Caco-2 (cell line): ENCODE data around the gene HMGA1. TPM values are rescaled to one million over a fixed set of nuclear protein-coding genes. Genes with fewer than 3 reads are reported as not detected.

ENCODE experiments used
- BruUV-seq: library from RNA; stranded (reverse); fragments of 400-500 nt; replicated peaks from 2 replicates; lab custom pipeline; 2021; lab: Mats Ljungman, UMichigan
- CTCF ChIA-PET: fragments of 300-600 bp; sonication (Branson Sonifier 250); formaldehyde crosslinking; loops from one replicate; lab custom pipeline; 2022; ENCODE audit warnings: antibody characterized with exemption; lab: Charles Lee
- POLR2A ChIA-PET: fragments of 300-600 bp; sonication (Branson Sonifier 250); formaldehyde crosslinking; loops from one replicate; lab custom pipeline; 2022; ENCODE audit warnings: antibody characterized with exemption; lab: Charles Lee
- DNase-seq, 2 experiments: peaks; one replicate each; pipeline versions ENCODE4 v3.0.0 to v3.0.0-alpha.2; 2020 to 2022
- H3K27me3 ChIP-seq: replicated peaks from 2 replicates; pipeline ENCODE4 v1.6.0; 2011; ENCODE audit warnings: low read length; ENCODE audit not compliant: control insufficient read depth, insufficient read depth
- H3K36me3 ChIP-seq: 2 replicates; pipeline ENCODE4 v1.5.1; 2011; ENCODE audit warnings: low read length; ENCODE audit not compliant: control insufficient read depth, insufficient read depth
- H3K4me1 ChIP-seq: fragments of 250-450 bp; sonication (Bioruptor Pico); 2 replicates; pipeline ENCODE4 v1.5.1; 2020; ENCODE audit warnings: mild to moderate bottlenecking
- H3K4me3 ChIP-seq: 2 replicates; pipeline ENCODE4 v1.5.1; 2011; ENCODE audit warnings: low read depth, mild to moderate bottlenecking, control low read depth, low read length
- H3K9me3 ChIP-seq: fragments of 250-450 bp; sonication (Bioruptor Pico); 2 replicates; pipeline ENCODE4 v1.5.1; 2020; ENCODE audit warnings: mild to moderate bottlenecking, moderate library complexity
- H3K27ac Mint-ChIP-seq: one replicate; pipeline ENCODE4 v1.8.0; 2022; ENCODE audit warnings: mixed read lengths; ENCODE audit not compliant: unreplicated experiment
- H3K27me3 Mint-ChIP-seq: one replicate; pipeline ENCODE4 v1.8.0; 2022; ENCODE audit warnings: mixed read lengths; ENCODE audit not compliant: insufficient read depth, unreplicated experiment
- H3K36me3 Mint-ChIP-seq: one replicate; pipeline ENCODE4 v1.8.0; 2022; ENCODE audit warnings: mild to moderate bottlenecking, mixed read lengths; ENCODE audit not compliant: insufficient read depth, unreplicated experiment
- H3K4me1 Mint-ChIP-seq: one replicate; pipeline ENCODE4 v1.8.0; 2022; ENCODE audit warnings: low read depth, mixed read lengths; ENCODE audit not compliant: unreplicated experiment
- H3K4me3 Mint-ChIP-seq: one replicate; pipeline ENCODE4 v1.8.0; 2022; ENCODE audit warnings: mild to moderate bottlenecking, moderate library complexity, mixed read lengths; ENCODE audit not compliant: unreplicated experiment
- H3K9me3 Mint-ChIP-seq: one replicate; pipeline ENCODE4 v1.8.0; 2022; ENCODE audit warnings: mixed read lengths; ENCODE audit not compliant: unreplicated experiment
- CTCF ChIP-seq, 2 experiments: fragments of 200-600 bp in 1 of 2; IDR thresholded peaks; 1 replicate in 1 of 2; 2 replicates in 1 of 2; pipeline versions ENCODE4 v1.5.1 to v1.8.0; 2011 to 2022; ENCODE audit warnings: antibody characterized with exemption in 1 of 2, control low read depth in 1 of 2, inconsistent platforms in 1 of 2, low read depth in 1 of 2, low read length in 1 of 2, mild to moderate bottlenecking in 1 of 2, moderate library complexity in 1 of 2; ENCODE audit not compliant: insufficient read depth in 1 of 2, severe bottlenecking in 1 of 2, unreplicated experiment in 1 of 2
- intact Hi-C: fragments of 100-400 bp; cut with micrococcal nuclease; formaldehyde crosslinking; loops from one replicate; pipeline ENCODE4 v1.10.0; 2022; ENCODE audit not compliant: unreplicated experiment
- total RNA-seq: library from RNA; stranded (reverse); gene quantifications from 2 replicates; pipeline ENCODE4 v1.2.3, GENCODE V29; 2022

Gene HMGA1
- total RNA-seq, 1 experiment from 2014 or later = 301 TPM

- Histone ChIP-seq H3K36me3 (no peaks in the 10 kb centered on the region), H3K9me3 (no peaks in the 10 kb centered on the region), H3K4me1 (no peaks in the 10 kb centered on the region), H3K27me3 (no peaks in the 10 kb centered on the region), H3K4me3 (no peak overlapping the region)
- TF ChIP-seq CTCF (IDR thresholded peaks at IDR 0.05; ENCODE audit: insufficient read depth in 1 of 2, low read depth in 1 of 2, low read length in 1 of 2, severe bottlenecking in 1 of 2, unreplicated experiment in 1 of 2) = no peak
- Mint-ChIP-seq H3K4me1 (no peaks in the 10 kb centered on the region), H3K36me3 (no peaks in the 10 kb centered on the region), H3K27me3 (no peaks in the 10 kb centered on the region), H3K9me3 (no peaks in the 10 kb centered on the region), H3K27ac (no peak overlapping the region), H3K4me3 (no peak overlapping the region)
- CTCF ChIA-PET = no interaction called here
- BruUV-seq = no TSS peak
- intact Hi-C loops = no loop called here
- POLR2A ChIA-PET = no interaction called here
- DNase-seq = no peak
These were observed 28.8 kb upstream of the HMGA1 start for GRCh38 chr6:34207695-34208443.

- Mint-ChIP-seq H3K27ac (no peak overlapping the region), H3K27me3 (no peaks in the 10 kb centered on the region), H3K9me3 (no peaks in the 10 kb centered on the region), H3K4me1 (no peaks in the 10 kb centered on the region), H3K4me3 (no peak overlapping the region), H3K36me3 (no peaks in the 10 kb centered on the region)
- Histone ChIP-seq H3K9me3 (no peaks in the 10 kb centered on the region), H3K27me3 (no peaks in the 10 kb centered on the region), H3K36me3 (no peaks in the 10 kb centered on the region), H3K4me1 (no peaks in the 10 kb centered on the region), H3K4me3 (no peak overlapping the region)
- BruUV-seq = no TSS peak
- intact Hi-C loops = no loop called here
- no peak for TF ChIP-seq CTCF (IDR thresholded peaks at IDR 0.05; ENCODE audit: insufficient read depth in 1 of 2, low read depth in 1 of 2, low read length in 1 of 2, severe bottlenecking in 1 of 2, unreplicated experiment in 1 of 2)
- DNase-seq = no peak
- POLR2A ChIA-PET = no interaction called here
- CTCF ChIA-PET = interaction anchor here (1.0 kb wide), 1 partner anchor 50 kb away, joined by 10 read pairs; no protein-coding TSS in a partner anchor
These were observed 22.9 kb upstream of the HMGA1 start for GRCh38 chr6:34213772-34214171.

- no peak for TF ChIP-seq CTCF (IDR thresholded peaks at IDR 0.05; ENCODE audit: insufficient read depth in 1 of 2, low read depth in 1 of 2, low read length in 1 of 2, severe bottlenecking in 1 of 2, unreplicated experiment in 1 of 2)
- Mint-ChIP-seq H3K27ac (no peak overlapping the region), H3K27me3 (no peaks in the 10 kb centered on the region), H3K4me1 (peaks cover 3% of the 10 kb centered on the region), H3K9me3 (no peaks in the 10 kb centered on the region), H3K36me3 (no peaks in the 10 kb centered on the region), H3K4me3 (no peak overlapping the region)
- intact Hi-C loops = no loop called here
- Histone ChIP-seq H3K36me3 (no peaks in the 10 kb centered on the region), H3K4me1 (no peaks in the 10 kb centered on the region), H3K27me3 (no peaks in the 10 kb centered on the region), H3K4me3 (no peak overlapping the region), H3K9me3 (no peaks in the 10 kb centered on the region)
- no TSS peak for BruUV-seq
- DNase-seq = no peak
- ChIA-PET POLR2A (no interaction called here), CTCF (interaction anchor here (0.7 kb wide), 1 partner anchor 22 kb away, joined by 3 read pairs; no protein-coding TSS in a partner anchor)
These were observed 18.0 kb upstream of the HMGA1 start for GRCh38 chr6:34218691-34219090.
